Measurements from ENCODE around the gene VENTX.
A peak's percentile ranks its signal among the peaks of the same experiment; 100 is the strongest.

VENTX gene

GRCh38 chr10:133276435-133277201 lies 39.0 kb downstream of the VENTX start, which contains the start of gene ADAM8:
TSS of gene ADAM8 (minus strand) at chr10:133276868. CDS start at chr10:133276817, 51 bp downstream.
- Histone ChIP-seq H3K4me1 (ENCODE audit: control insufficient read depth, low read length) (peaks cover 37% of the 10 kb centered on the region), H3K27ac (ENCODE audit: low read depth, low read length) (no peak within 1 kb of the TSS), H3K9me3 (ENCODE audit: control insufficient read depth, insufficient read depth, low read length) (no peaks in the 10 kb centered on the region), H3K79me2 (ENCODE audit: control insufficient read depth, low read length) (no peaks in the 10 kb centered on the region), H3F3A (ENCODE audit: control insufficient read depth, insufficient read depth) (no peaks in the 10 kb centered on the region), H3K27me3 (ENCODE audit: control insufficient read depth, low read length) (peaks cover 9% of the 10 kb centered on the region), H3K4me3 (ENCODE audit: low read length) (peak within 1 kb of the TSS; percentile 28; the same call in 1 of the 2 replicates), H3K36me3 (ENCODE audit: control insufficient read depth, low read length) (no peaks in the 10 kb centered on the region), H4K20me1 (ENCODE audit: control insufficient read depth, insufficient read depth, low read depth, low read length) (no peaks in the 10 kb centered on the region), H3K4me2 (ENCODE audit: low read length) (peak within 1 kb of the TSS; percentile 51), H3K9me2 (replicated peaks; ENCODE audit: control insufficient read depth, low read length) (no peaks in the 10 kb centered on the region)
- TF ChIP-seq CTCF (IDR thresholded peaks at IDR 0.05; ENCODE audit: low read depth, low read length, poor library complexity, severe bottlenecking) (no peak), EZH2phosphoT487 (IDR thresholded peaks at IDR 0.05; ENCODE audit: borderline replicate concordance, low read length) (no peak)

GRCh38 chr10:133277277-133277992 lies 39.8 kb downstream of the VENTX start:
- no peaks in the 10 kb centered on the region for H3F3A ChIP-seq (ENCODE audit: control insufficient read depth, insufficient read depth)
- TF ChIP-seq EZH2phosphoT487 (IDR thresholded peaks at IDR 0.05; ENCODE audit: borderline replicate concordance, low read length) (no peak), CTCF (IDR thresholded peaks at IDR 0.05; ENCODE audit: low read depth, low read length, poor library complexity, severe bottlenecking) (no peak)
- no peak overlapping the region for H3K4me2 ChIP-seq (ENCODE audit: low read length)
- H3K9me3 ChIP-seq (ENCODE audit: control insufficient read depth, insufficient read depth, low read length) = no peaks in the 10 kb centered on the region
- H3K9me2 ChIP-seq (replicated peaks; ENCODE audit: control insufficient read depth, low read length) = no peaks in the 10 kb centered on the region
- H3K79me2 ChIP-seq (ENCODE audit: control insufficient read depth, low read length) = no peaks in the 10 kb centered on the region
- peaks cover 9% of the 10 kb centered on the region for H3K27me3 ChIP-seq (ENCODE audit: control insufficient read depth, low read length)
- H4K20me1 ChIP-seq (ENCODE audit: control insufficient read depth, insufficient read depth, low read depth, low read length) = no peaks in the 10 kb centered on the region
- H3K4me3 ChIP-seq (ENCODE audit: low read length) = no peak overlapping the region
- H3K36me3 ChIP-seq (ENCODE audit: control insufficient read depth, low read length) = peaks cover 2% of the 10 kb centered on the region; the same call in 1 of the 2 replicates
- no peak overlapping the region for H3K27ac ChIP-seq (ENCODE audit: low read depth, low read length)
- peaks cover 37% of the 10 kb centered on the region for H3K4me1 ChIP-seq (ENCODE audit: control insufficient read depth, low read length)

- Histone ChIP-seq H3K9me3 (ENCODE audit: control insufficient read depth, insufficient read depth, low read length) (no peaks in the 10 kb centered on the region), H3K9me2 (replicated peaks; ENCODE audit: control insufficient read depth, low read length) (no peaks in the 10 kb centered on the region), H3K4me2 (ENCODE audit: low read length) (no peak overlapping the region), H4K20me1 (ENCODE audit: control insufficient read depth, insufficient read depth, low read depth, low read length) (no peaks in the 10 kb centered on the region), H3K36me3 (ENCODE audit: control insufficient read depth, low read length) (peaks cover 8% of the 10 kb centered on the region; the same call in 1 of the 2 replicates), H3F3A (ENCODE audit: control insufficient read depth, insufficient read depth) (no peaks in the 10 kb centered on the region), H3K79me2 (ENCODE audit: control insufficient read depth, low read length) (no peaks in the 10 kb centered on the region), H3K27me3 (ENCODE audit: control insufficient read depth, low read length) (peaks cover 9% of the 10 kb centered on the region), H3K27ac (ENCODE audit: low read depth, low read length) (no peak overlapping the region), H3K4me3 (ENCODE audit: low read length) (no peak overlapping the region), H3K4me1 (ENCODE audit: control insufficient read depth, low read length) (peaks cover 37% of the 10 kb centered on the region)
- TF ChIP-seq EZH2phosphoT487 (IDR thresholded peaks at IDR 0.05; ENCODE audit: borderline replicate concordance, low read length) = no peak
- TF ChIP-seq CTCF (IDR thresholded peaks at IDR 0.05; ENCODE audit: low read depth, low read length, poor library complexity, severe bottlenecking) = no peak
These were observed 40.4 kb downstream of the VENTX start for GRCh38 chr10:133277993-133278576.

Data from DOHH2 (cell line).